ENCODE results near the gene FOXO3.
"Not testable (repeated sequence)": the region's sequence is repeated elsewhere in the genome, so short reads cannot be mapped to it uniquely, and the experiment has no call there.

Gene FOXO3

DNA sequence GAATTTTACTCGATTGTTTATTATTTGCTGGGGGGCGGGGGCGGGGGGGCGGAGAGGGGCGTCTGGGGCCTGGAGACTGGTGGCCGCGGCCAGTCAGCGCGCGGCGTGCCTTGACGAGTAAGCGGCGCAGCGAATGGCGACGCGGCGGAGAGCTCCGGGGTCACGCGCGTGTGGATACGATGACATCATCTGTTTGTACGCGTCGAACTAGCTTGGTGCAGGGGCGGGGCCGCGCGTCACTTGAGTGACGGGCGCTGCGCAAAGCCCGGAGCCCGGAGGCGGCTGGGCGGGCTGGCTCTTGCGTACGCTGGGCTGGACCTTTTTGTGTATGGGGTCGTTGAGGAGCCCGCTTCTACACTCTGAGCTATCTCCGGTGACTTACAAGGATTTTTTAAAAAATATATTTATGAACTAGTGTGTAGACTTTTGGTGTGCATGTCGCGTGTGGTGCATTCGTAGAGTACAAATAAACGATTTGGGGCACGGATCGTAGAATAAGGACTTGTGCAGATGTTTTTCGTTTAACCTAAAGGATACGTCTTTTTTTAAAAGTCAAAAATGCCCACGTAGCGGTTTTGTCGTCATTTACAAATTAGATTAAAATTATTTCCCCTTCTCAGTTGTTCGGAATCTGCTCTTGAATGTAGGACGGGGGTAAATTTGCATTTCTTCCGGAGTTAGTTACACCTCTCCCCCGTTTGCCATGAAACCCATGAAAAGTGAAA is 2.2 kb upstream of the FOXO3 start:
- Histone ChIP-seq H3K36me3 (ENCODE audit: control insufficient read depth, insufficient read depth, low read length) (no peaks in the 10 kb centered on the region; the same call in 1 of the 2 replicates), H3K27me3 (replicated peaks; ENCODE audit: control insufficient read depth, insufficient read depth, low read length) (peaks cover 3% of the 10 kb centered on the region; the same call in 1 of the 2 replicates), H3K4me3 (replicated peaks; ENCODE audit: low read depth, low read length) (peak overlapping the region; percentile 92)
- peak; percentile 94 for DNase-seq (ENCODE audit: extremely low read depth, insufficient read length)
- TF ChIP-seq, protein P1, sequence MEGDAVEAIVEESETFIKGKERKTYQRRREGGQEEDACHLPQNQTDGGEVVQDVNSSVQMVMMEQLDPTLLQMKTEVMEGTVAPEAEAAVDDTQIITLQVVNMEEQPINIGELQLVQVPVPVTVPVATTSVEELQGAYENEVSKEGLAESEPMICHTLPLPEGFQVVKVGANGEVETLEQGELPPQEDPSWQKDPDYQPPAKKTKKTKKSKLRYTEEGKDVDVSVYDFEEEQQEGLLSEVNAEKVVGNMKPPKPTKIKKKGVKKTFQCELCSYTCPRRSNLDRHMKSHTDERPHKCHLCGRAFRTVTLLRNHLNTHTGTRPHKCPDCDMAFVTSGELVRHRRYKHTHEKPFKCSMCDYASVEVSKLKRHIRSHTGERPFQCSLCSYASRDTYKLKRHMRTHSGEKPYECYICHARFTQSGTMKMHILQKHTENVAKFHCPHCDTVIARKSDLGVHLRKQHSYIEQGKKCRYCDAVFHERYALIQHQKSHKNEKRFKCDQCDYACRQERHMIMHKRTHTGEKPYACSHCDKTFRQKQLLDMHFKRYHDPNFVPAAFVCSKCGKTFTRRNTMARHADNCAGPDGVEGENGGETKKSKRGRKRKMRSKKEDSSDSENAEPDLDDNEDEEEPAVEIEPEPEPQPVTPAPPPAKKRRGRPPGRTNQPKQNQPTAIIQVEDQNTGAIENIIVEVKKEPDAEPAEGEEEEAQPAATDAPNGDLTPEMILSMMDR (IDR thresholded peaks at IDR 0.05; ENCODE audit: insufficient read depth, low read length, poor library complexity, severe bottlenecking) = no peak

DNA sequence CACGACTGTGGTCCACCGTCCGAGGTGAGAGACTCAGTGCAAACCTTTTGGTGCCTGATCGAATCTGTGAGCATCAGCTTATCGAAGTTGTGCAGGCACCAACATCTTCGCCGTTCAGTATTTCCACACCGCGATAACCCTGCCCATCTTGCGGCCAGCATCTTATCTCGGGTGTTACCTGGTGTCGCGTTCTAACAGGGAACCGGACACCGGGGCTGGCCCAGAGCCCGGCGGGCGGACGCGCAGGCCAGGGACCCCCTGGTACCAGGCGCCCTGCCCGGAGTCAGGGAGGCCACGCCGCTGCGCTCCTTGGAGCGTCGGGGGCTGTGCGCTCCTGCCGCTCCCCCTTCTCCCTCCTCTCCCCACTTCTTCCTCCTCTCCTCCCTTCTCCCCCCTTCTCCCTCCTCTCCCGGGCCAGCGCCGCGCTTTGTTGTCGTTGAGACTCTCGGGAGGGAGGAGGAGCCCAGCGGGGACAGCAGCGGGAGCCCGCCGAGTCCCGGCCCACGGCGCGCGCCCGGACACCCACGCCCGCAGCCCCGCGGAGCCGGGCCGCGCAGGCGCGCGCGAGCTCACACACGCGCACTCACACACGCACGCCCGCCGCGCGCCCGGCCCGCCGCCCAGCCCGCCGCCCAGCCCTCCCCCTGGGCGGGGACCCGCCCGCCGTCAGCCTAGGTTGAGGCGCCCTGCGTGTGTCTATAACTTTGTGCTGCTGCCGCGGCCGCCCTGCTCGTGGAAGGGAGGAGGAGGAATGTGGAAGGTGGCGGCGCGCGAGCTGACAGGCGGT is 1.4 kb upstream of the FOXO3 start:
- H3K4me3 ChIP-seq (replicated peaks; ENCODE audit: low read depth, low read length) = peak overlapping the region; percentile 92
- peak; percentile 84 for DNase-seq (ENCODE audit: extremely low read depth, insufficient read length)
- TF ChIP-seq, protein P1 (IDR thresholded peaks at IDR 0.05; ENCODE audit: insufficient read depth, low read length, poor library complexity, severe bottlenecking) = no peak
- no peaks in the 10 kb centered on the region; the same call in 1 of the 2 replicates for H3K36me3 ChIP-seq (ENCODE audit: control insufficient read depth, insufficient read depth, low read length)
- H3K27me3 ChIP-seq (replicated peaks; ENCODE audit: control insufficient read depth, insufficient read depth, low read length) = no peaks in the 10 kb centered on the region; the same call in 1 of the 2 replicates

DNA sequence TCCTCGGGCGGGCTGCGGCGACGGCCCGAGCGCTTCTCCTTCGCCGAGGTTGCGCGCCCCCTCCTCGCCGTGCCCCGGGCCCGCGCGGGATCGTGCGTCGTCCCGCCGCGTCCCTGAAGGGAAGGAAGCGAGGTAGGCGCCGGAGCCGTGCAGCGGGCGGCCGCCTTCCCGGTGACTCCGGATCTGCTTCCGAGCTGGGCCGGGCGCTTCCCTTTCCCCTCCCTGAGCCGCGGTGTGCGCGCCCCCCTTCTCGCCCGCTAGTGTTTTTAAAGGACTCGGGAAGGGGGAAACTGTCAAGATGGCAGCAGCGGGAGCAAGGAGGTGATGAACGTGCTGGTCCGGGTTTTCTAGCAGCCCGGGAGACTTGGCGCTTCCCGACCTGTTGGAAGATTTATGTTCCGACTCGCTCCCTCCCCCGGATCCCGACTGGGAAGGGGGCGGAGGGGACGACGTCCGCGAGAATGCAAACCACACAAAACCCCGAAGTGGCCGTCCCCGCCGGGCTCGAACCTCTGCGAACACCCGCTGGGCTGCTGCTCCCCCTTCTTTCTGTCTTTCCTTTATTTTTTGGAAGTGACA is 744 bp upstream of the FOXO3 start:
- Histone ChIP-seq H3K27me3 (replicated peaks; ENCODE audit: control insufficient read depth, insufficient read depth, low read length) (no peaks in the 10 kb centered on the region; the same call in 1 of the 2 replicates), H3K36me3 (ENCODE audit: control insufficient read depth, insufficient read depth, low read length) (no peaks in the 10 kb centered on the region; the same call in 1 of the 2 replicates), H3K4me3 (replicated peaks; ENCODE audit: low read depth, low read length) (peak overlapping the region; percentile 92)
- TF ChIP-seq, protein P1 (IDR thresholded peaks at IDR 0.05; ENCODE audit: insufficient read depth, low read length, poor library complexity, severe bottlenecking) = no peak
- DNase-seq (ENCODE audit: extremely low read depth, insufficient read length) = no peak

DNA sequence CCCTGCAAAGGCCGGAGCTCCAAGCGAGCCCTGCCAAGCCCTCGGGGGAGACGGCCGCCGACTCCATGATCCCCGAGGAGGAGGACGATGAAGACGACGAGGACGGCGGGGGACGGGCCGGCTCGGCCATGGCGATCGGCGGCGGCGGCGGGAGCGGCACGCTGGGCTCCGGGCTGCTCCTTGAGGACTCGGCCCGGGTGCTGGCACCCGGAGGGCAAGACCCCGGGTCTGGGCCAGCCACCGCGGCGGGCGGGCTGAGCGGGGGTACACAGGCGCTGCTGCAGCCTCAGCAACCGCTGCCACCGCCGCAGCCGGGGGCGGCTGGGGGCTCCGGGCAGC is 561 bp downstream of the FOXO3 start:
- not testable (repeated sequence) for H3K36me3 ChIP-seq (ENCODE audit: control insufficient read depth, insufficient read depth, low read length); DNase-seq (ENCODE audit: extremely low read depth, insufficient read length); H3K27me3 ChIP-seq (replicated peaks; ENCODE audit: control insufficient read depth, insufficient read depth, low read length)
- H3K4me3 ChIP-seq (replicated peaks; ENCODE audit: low read depth, low read length) = peak overlapping the region; percentile 92

DNA sequence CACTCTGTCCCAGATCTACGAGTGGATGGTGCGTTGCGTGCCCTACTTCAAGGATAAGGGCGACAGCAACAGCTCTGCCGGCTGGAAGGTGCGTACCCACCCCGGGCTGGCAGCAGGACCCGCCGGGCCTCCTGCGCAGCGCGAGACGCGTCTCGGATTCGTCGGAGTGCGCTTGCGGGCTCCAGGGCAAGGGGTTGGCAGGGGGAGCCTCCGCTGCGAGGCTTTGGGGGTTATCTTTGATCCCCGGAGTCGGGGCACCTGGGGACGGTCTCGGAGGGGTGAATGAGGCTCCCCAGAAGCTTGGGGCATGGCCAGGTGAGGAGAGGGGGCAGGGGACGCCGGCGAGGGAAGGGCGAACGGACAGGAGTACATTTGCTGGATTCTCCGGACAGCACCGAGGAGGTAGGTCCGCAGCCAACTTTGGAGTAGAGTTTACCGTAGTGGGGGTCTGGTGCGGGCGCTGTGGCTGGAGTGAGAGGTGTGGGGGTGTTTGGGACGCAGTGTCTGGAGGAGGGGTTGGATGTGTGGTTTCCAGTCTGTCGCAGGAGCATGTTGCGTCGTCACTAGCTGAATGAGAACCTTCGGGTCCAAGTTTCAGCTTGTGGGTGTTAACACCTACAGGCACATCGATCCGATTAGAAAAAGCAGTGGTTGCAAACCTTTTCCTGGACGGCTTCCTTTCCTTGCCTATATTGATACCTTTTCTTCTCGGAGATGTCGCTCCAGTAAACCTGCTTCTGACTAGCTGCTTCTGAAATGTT is 1.2 kb downstream of the FOXO3 start:
- H3K4me3 ChIP-seq (replicated peaks; ENCODE audit: low read depth, low read length) = peak overlapping the region; percentile 92
- no peaks in the 10 kb centered on the region; the same call in 1 of the 2 replicates for H3K36me3 ChIP-seq (ENCODE audit: control insufficient read depth, insufficient read depth, low read length)
- no peaks in the 10 kb centered on the region; the same call in 1 of the 2 replicates for H3K27me3 ChIP-seq (replicated peaks; ENCODE audit: control insufficient read depth, insufficient read depth, low read length)
- TF ChIP-seq, protein P1 (IDR thresholded peaks at IDR 0.05; ENCODE audit: insufficient read depth, low read length, poor library complexity, severe bottlenecking) = no peak
- DNase-seq (ENCODE audit: extremely low read depth, insufficient read length) = peak; percentile 29
